Measurements from ENCODE around the gene NNT.
A peak's percentile ranks its signal among the peaks of the same experiment; 100 is the strongest.
"Not testable (repeated sequence)": the region's sequence is repeated elsewhere in the genome, so short reads cannot be mapped to it uniquely, and the experiment has no call there.

Gene NNT

DNA sequence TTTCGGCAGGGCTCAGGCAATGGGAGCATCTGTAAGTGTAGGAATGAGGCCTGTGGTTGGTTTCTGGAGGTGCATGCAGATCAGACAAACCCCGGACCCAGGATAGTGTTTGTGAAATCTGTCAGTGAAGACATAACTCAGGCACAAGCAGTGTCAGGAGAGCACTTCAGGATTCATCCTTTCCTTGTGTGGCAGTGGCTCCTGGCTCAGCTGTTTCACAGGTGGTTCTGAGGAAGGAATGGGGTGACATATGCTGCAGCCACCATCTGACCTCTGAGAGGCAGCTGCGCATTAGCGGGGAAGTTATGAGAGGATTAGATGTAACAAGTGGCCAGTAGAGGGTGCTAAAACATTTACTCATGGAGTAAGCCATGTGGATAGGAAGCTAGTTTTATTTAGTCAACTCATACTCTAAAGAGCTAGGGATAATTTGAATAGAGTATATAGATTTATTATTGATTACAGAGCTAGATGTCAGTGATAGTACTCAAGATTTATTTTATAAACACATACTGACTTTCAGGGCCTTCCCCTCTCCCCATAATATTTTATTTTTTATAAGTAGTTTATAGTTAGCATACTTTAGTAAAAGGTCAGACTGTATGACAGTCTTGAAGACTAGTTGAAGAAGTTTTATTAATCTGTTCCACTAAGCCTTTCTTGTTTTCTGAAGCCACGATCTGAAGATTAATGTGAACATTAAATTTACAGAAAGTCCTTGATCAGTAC is 28.4 kb downstream of the NNT start:
- peak; percentile 84 for DNase-seq

DNA sequence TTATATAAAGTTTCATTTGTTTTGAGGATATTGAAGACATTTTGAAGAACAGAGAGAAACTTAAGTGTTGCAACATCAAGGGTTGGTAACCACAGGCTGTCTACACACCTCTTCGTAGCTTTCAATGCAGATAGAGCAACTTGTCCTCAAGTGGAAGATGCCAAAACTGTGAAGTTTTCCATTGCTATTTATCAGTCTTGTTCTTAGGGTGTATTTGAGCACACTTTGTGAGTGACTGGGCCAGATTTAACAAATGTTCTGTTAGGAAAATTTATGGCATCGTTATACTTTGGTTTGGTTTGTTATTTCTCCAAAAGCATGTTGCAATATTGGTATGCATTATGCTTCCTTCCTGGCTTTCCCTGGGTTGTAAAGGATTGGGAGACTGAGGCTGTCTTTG is 31.6 kb downstream of the NNT start:
- no peak for DNase-seq

DNA sequence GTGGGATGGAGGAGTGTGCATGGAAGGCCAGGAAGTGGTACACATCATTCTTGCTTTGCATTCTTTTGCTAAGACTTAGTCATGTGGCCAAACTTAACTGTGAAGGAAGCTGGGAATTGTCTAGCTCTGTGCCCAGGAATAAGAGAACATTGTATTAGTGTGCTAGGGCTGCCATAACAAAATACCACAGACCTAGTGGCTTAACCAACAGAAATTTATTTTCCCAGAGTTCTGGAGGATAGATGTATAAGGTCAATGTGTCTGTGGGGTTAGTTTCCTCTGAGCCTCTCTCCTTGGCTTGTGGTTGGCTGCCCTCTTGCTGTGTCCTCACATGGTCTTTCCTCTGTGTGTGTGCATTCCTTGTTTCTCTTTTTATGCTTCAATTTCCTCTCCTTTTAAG is 32.4 kb downstream of the NNT start:
- DNase-seq = peak; percentile 48

DNA sequence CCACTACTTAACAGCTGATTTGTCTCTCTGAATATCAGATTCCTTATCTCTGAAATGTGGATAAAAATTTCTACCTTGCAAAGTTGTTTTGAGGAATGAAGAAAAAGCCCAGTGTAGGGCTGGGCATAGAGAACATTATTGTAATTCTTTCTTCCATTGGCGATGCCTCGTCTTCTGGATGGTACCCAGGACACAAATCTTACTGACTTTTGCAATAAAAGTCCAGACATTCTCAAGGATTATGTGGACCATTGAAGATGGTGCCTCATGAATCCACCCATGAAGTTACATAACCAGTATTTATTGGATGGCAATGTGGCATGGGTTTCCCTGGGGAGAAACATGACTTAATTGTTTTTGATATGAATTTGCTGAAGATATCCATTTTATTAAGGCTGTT is 33.1 kb downstream of the NNT start:
- DNase-seq = no peak

GRCh38 chr5:43637416-43637815 is 34.4 kb downstream of the NNT start:
- DNase-seq = no peak

DNA sequence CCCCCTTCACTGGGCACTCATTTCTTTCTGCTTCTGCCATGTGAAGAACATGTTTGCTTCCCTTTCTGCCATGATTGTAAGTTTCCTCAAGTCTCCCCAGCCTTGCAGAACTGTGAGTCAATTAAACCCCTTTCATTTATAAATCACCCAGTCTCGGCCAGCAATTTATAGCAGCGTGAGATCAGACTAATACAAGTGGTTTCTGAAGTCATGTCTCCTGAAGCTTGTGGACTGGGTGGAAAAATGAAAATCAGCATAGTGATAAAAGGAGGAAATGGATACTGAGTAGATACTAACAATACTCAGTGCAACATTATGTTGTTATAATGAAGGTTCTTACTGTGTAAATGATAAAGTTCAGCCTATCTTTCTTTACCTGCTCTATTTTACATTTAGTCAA is 35.1 kb downstream of the NNT start:
- no peak for DNase-seq

- no peak for DNase-seq
Observed at GRCh38 chr5:43638546-43638945, 35.6 kb downstream of the NNT start.

DNA sequence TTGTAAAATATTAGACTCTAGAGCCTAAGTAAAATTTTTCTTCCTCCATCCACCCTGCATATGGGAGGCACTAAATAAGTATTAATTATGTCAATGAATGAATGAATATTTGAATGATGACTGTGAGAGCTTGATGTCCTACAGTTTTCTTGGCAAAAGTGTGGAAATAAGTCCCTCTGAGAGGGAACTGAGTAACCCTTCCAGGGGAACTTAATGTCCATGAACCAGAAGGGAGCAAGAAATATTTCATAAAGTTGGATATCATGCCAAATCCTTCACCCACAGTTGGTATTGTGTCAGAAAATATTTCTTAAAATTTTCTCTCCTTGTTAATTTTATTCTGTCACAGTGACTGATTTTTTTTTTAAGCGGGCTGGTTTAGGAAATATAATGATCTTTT is 36.6 kb downstream of the NNT start:
- no peak for DNase-seq

DNA sequence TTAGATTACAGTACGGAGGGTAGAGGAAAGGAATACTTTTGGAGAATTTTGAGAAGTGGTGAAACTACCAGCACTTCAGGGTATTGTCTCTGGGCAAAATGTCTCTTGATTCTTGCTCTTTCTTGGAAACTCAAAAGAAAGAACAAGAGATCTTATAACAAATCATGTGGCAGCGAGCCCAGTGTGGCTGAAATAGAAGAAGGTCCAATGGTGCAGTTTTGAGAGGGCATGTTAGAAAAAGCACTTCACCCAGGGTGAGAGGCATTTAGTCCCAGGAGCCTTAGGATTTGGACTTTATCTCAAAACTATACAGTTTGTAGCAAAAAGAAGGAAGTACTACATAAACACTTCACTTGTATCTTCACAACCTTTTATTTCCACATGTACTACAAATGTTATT is 39.4 kb downstream of the NNT start:
- no peak for DNase-seq

DNA sequence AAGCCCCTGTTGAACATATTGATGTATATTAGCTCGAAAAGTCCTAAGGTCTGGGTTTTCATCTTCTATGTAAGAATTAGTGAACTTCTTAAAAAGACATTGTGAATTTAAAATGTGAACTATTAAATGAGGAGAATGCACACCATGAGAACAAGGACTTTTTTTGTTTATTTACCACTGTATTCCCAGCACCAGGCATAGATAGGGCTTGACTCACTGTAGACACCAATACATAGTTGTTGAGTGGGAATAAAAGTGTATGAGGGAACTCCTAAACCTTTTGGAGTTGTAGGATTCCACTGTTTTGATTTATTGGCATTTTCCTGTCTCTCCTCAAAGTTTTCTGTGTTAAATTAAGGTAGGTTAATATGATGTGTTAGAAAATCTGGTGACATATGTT is 40.3 kb downstream of the NNT start:
- peak; percentile 20 for DNase-seq

GRCh38 chr5:43643750-43644149 is 40.8 kb downstream of the NNT start:
- no peak for DNase-seq

DNA sequence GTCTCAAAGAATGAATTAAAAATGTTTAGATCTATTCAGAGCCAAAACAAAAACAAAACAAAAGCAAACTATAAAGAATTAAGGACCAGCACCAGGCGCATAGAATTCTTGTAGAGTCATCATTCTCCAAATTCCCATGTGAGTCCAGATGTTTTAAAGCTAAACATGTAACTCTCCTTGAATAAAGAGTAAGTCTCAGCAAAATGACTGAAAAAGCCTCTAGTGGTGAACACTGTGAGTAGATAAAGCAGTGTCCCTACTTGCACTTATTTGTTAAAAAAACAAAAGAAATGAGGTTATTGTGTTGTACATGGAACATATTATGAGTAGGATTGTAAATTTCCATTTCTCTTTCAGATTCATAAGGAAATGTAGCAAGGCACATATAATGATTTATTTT is 44.0 kb downstream of the NNT start:
- peak; percentile 26 for DNase-seq

GRCh38 chr5:43647789-43648188 is 44.8 kb downstream of the NNT start:
- DNase-seq = no peak

DNA sequence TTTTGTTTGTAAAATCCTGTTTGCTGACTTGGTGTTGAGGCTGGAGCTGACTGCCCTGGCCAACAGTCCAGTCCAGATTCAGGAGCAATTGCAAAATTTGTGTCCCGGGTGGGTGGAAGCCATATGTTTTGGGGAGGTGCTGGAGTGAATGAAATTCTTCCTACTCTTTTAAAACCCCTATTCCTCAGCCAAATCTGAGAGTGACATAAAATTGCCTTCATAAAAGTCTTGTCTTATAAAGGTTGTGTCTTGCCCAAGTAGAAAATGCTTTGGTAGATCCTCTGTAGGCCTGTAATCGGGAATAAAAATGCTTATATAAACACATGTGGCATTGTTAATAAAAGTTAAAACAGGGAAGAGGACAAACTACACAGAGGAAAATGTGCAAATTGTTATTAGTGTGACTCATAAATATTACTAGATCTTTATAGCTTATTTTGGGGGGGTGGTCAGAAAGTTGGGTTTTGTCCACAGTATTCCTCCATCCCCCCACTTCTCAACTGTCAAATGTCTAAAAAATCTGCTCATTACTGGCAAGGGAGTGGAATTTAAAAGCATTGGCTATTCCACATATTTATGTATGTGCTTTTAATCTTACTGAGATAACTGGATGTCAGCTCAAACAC is 45.6 kb downstream of the NNT start:
- DNase-seq = no peak

DNA sequence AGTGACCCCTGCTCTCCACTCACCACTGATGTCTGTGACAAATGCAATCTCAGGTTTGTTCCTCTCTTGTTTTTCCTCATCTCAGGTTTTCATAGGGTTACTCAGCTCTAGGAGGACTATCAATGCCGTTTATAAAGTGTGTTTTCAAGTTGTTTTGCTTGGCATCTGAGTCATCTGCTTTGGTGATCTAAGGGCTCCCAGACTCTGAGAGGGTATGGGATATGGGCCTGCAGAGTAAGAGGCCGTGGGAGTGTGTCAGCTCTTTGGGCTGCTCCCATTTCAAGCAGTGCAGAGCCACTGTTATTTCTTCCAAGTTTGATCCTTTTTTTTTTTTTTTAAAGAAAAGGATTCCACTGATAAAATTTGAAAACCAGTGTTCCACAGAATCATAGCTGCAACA is 46.3 kb downstream of the NNT start:
- peak; percentile 14 for DNase-seq

DNA sequence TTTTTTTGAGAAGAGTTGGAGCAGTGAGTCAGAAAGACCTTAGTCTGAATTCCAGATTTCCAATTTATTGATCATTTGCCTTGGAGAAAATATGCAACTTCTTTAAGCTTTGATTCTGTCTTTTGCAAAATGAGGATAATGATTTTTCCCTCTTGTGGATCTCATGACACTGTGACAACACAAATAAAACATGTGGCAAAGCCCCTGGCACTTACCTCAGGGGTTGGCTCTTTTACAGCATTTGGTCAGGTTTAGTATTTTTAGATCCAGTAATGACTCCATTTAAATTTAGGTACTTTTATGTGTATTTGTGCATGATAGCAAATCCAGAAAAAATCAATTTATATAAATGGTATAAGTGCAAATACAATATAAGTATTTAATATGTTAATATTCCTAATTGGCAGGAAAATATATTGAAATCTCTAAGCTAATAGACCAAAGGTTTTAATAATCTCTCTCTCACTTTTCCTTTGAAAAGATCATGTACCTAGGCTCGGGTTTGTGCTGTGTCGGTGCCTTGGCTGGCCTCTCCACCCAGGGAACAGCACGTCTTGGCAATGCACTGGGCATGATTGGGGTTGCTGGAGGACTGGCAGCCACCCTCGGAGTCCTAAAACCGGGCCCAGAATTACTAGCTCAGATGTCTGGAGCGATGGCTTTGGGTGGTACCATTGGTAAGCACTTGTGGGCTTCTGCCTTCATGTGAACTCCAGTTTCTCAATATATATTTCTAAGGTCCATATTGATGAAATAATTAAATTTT is 49.7 kb downstream of the NNT start:
- no peak for DNase-seq

- peak; percentile 81 for DNase-seq
Observed at GRCh38 chr5:43658509-43658908, 55.5 kb downstream of the NNT start.

- no peak for DNase-seq
Observed at GRCh38 chr5:43659075-43659474, 56.1 kb downstream of the NNT start.

DNA sequence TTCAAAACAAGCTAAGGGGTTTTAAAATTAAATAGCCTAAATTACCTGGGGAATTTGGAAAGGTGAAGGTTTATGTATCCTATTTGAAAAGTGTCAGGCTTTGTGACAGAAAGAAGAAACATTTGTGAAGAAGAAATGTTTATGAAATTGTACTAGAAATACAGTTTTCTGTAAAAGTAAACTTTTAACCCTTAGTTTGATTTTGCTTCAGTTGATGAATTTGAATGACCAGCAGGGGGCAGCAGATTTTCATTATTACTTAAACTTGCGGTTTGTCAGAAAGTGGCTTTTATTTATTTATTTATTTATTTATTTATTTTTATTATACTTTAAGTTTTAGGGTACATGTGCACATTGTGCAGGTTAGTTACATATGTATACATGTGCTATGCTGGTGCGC is 58.1 kb downstream of the NNT start:
- DNase-seq = peak; percentile 49

GRCh38 chr5:43663916-43664315 is 60.9 kb downstream of the NNT start:
- DNase-seq = peak; percentile 34

DNA sequence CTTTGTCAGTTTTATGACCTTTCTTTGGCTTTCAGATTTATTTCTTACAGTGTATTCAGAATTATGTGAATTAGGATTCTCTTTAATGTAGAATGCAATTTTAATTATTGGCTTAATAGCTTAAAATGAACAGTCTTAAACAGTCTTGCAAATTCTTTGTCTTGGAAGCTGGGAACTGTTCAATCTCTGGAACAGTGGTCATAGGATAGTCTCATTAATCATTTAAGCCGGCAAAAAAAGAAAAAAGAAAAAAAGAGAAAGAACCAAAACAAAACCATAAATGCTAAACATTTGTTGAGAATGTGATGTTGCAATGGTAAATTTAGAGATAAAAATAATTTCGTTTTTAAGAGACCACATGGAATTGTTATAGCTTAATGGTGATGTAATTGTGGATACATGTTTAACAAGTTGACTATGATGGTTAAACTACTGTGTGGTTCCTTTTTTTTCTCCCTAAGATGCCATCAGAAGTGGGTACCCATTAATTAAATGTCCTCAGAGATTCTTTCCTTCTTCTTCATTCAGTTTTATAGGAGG is 61.6 kb downstream of the NNT start:
- no peak for DNase-seq

GRCh38 chr5:43665749-43666148 is 62.8 kb downstream of the NNT start:
- not testable (repeated sequence) for DNase-seq

DNA sequence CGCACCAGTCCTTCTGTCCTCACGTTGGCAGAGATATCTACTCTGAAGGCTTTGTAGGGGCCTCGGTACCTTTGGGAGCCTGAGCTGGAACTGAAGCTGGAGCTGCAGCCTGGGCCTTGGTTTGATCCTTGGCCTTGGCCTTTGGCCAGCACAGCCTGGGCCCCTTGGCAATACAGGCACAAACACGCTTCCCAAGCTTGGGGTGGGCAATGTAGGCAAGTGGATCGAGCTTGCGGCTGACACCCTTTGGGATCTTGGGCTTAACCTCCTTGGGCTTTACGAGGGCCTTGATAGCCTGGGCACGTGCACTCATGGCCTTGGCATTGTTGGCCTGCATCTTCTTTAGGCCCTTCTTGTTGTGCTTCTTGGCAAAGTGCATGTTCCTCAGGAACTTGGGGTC is 63.7 kb downstream of the NNT start:
- DNase-seq = not testable (repeated sequence)

DNA sequence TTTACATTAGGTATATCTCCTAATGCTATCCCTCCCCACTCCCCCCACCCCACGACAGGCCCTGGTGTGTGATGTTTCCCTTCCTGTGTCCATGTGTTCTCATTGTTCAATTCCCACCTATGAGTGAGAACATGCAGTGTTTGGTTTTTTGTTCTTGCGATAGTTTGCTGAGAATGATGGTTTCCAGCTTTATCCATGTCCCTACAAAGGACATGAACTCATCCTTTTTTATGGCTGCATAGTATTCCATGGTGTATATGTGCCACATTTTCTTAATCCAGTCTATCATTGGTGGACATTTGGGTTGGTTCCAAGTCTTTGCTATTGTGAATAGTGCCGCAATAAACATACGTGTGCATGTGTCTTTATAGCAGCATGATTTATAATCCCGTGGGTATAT is 64.4 kb downstream of the NNT start:
- not testable (repeated sequence) for DNase-seq

Measured in HCEC 1CT (cell line).